Stimulated activated CD4-positive, alpha-beta T cell treated with anti-CD3 and anti-CD28 coated beads, Interleukin-4, amount 100 ng/mL, for 48 hours (primary cell): ENCODE data around the gene ARHGEF1.

Source experiments
- DNase-seq, 2 donors: peaks; one replicate each; pipeline ENCODE4 v3.0.0-alpha.2; 2020; ENCODE audit warnings: low read depth in 2 of 2

Gene ARHGEF1

DNA sequence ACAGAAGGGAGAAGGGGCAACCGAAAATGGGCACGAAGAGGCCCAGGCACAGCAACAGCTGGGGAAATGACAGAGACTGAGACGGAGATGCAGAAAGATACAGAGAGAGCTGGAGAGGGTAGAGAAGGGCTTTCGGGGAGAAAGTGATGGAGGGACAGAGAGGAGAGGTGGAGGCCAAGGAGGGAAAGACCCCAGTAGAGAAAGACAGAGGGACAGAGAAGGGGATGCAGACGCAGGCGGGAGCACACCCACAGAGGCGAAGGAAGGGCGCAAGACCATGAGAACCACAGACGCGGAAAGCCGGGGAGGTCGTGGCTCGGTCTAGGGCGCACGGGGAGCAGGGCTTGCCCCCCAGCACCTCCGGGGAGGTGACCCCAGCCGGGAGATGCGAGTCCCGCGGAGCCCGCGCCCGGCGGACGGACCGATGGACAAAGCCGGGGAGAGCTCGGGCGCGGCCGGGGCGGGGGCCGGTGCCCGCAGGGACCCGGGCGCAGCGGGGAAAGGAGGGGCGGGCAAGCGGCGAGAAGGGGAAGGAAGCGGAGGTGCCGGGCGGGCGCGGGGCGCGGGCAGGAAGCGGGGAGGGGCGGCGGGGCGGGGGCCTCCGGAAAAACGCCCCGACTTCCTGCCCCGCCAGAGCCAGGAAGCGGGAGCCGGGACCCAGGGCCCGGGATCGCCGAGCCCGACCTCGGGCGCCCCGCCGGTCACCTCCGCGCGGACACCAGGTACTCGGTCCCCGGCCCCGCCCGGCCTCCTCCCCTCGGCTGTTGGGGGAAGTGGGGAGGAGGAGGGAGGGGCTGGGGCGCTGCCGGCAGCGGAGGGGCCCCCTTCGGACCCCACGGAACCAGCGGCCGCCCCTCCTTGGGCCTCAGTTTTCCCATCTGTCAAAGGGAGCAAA, at the start of gene ARHGEF1:
TSS of gene ARHGEF1 (plus strand) at position 617 of the 895 bp plus-strand sequence. CDS start 4,899 bp downstream, outside the sequence.
- peak in 1 of 2 donors; percentile 50 for DNase-seq

DNA sequence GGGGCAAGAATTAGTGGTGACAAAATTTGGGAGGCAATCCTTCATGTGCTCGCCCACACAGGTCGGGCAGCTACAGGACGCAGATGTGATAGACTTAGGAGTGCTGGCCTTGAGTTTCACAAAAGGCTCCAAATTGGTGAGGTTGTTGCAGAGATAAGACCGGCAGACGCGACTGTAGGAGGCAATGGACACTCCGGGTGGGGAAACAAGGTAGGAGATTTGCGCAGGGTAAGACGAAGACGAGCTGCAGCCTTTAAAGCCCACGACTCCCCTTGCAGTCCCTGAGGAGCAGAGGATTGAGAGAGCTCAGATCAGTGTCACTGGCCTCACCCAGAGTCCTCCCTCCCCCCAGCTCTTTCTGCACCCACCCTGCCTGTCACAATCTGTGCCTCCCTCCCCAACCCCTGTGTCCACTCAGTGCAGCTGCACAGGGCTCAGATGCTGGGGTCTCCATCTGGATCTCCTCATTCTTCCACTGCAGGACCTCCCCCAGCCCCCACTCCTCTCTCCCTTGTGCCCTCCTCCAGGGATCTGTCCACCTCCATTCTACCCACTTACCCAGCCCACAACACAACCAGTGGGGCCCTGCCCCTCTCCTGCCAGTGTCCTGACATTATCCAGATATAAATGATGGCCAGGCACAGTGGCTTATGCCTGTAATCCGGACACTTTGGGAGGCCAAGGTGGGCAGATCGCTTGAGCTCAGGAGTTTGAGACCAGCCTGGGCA, 44.8 kb upstream of the ARHGEF1 start:
- no peak for DNase-seq

GRCh38 chr19:41839211-41839610, 43.8 kb upstream of the ARHGEF1 start:
- no peak for DNase-seq

- no peak for DNase-seq
Observed at GRCh38 chr19:41843371-41843770, 39.6 kb upstream of the ARHGEF1 start.

- DNase-seq = no peak
Observed at GRCh38 chr19:41844601-41845000, 38.4 kb upstream of the ARHGEF1 start, which contains the start of gene LYPD4. Gene LYPD4 (minus strand): TSS chr19:41844683. CDS start chr19:41839285, 5,398 bp downstream.

- no peak for DNase-seq
Observed at GRCh38 chr19:41845001-41845050, 38.2 kb upstream of the ARHGEF1 start, which contains the start of gene DMRTC2. Gene DMRTC2 (plus strand): TSS chr19:41845042. CDS start chr19:41847429, 2,387 bp downstream.

- DNase-seq = no peak
Observed at GRCh38 chr19:41845051-41845590, 37.9 kb upstream of the ARHGEF1 start.

GRCh38 chr19:41847351-41848105, 35.5 kb upstream of the ARHGEF1 start:
- DNase-seq = no peak

GRCh38 chr19:41848666-41849065, 34.3 kb upstream of the ARHGEF1 start:
- DNase-seq = no peak

- DNase-seq = no peak
Observed at GRCh38 chr19:41849067-41849466, 33.9 kb upstream of the ARHGEF1 start.

DNA sequence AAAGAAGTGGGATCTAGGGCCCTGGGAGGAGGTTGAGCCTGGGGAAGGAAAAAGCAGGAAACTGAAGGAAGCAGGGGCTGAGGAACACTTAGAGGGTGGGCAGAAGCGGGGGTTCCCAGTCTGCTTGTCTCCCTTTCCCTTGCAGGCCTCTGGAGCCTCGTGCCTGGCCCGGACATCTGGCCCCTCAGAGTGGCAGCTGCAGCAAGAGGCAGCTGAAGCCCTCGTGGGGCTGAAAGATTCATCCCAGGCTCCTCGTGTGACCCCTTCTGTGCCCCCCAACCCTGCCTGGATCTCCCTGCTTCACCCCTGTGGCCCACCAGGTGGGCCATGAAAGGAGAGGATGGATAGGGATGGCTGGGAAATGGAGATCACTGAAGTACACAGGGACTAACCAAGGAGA, 32.6 kb upstream of the ARHGEF1 start:
- DNase-seq = no peak

DNA sequence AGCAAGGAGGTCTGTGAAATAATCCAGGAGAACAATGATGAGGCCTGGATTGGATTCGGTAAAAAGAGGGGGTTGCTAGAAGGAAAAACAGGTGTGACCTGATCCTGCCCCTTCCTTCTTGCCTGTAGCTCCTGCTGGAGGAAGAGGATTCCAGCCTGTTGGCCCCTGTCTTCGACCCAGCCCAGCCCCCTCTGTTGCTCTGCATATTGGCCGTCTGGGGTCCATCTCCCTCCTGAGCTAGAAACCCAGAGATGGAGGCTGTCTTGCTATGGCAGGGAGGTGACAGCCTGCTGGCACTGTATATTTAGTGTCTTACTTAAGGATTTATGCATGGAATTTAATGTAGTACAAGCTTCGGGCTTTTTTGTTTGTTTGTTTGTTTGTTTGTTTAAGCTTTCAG, 31.5 kb upstream of the ARHGEF1 start:
- no peak for DNase-seq

DNA sequence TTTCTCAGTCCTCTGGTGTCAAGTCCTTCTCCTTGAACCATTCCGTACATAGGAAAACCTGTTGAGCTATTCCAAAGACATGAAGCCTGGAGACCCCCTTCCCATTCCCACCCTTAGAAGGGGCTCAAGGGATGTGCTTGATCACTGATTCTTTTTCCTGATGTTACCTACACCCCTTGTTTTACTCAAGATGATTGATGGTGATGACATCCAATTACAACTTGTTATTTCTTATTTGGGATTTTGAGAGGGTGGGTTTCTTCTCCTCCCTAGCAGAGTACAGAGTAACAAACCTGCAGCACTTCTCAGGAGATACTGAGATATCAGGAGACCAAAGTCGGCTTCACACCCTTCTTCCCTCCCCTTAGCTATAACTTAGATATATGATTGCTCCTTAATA, 29.6 kb upstream of the ARHGEF1 start:
- DNase-seq = no peak

GRCh38 chr19:41853768-41854167, 29.2 kb upstream of the ARHGEF1 start:
- no peak for DNase-seq

DNA sequence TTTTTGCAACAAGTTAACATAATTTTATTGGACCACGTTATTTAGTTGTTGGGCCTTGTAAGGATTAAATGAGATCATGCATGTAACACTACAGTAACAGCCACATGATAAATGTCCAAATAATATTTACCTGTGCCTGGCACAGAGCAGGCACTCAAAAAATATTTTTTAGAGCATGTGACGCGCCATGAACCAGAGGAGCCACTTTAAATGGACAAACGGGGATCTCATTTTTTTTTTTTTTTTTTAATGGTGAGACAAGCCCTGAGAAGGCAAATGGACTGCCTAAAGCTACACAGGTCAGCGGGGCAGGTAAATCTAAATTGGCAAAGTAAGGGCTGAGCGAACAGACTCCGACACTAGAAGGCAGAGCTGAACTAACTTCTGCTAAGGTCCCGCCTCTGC, 23.8 kb upstream of the ARHGEF1 start:
- no peak for DNase-seq

DNA sequence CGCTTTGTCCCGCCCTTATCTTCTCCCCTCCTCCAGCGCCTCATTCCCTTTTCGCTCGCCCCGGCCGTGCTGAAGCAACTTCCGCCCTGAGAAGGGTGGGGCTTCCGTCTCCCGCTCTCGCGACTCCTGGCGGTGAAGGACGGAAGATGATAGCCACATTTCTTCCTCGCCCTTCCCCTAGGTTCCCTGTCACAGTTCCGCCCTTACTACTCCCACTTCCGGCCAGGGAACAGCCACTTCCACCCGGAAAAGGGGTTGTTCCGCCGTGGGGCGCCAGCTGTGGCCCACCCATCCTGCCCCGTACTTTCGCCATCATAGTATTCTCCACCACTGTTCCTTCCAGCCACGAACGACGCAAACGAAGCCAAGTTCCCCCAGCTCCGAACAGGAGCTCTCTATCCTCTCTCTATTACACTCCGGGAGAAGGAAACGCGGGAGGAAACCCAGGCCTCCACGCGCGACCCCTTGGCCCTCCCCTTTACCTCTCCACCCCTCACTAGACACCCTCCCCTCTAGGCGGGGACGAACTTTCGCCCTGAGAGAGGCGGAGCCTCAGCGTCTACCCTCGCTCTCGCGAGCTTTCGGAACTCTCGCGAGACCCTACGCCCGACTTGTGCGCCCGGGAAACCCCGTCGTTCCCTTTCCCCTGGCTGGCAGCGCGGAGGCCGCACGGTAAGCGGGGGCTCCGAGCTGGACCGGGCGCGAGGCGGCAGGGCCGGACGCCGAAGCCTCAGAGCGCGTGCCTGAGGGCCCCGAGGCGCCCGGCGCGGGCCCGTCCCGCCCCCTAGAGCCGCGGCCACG, 23.2 kb upstream of the ARHGEF1 start, which contains the start of gene RPS19:
TSS of gene RPS19 (plus strand) at position 638 of the 801 bp plus-strand sequence. CDS start 520 bp downstream, outside the sequence.
- peak; percentile 96 to 98 for DNase-seq

- no peak for DNase-seq
Observed at GRCh38 chr19:41860419-41861115, 22.4 kb upstream of the ARHGEF1 start.

DNA sequence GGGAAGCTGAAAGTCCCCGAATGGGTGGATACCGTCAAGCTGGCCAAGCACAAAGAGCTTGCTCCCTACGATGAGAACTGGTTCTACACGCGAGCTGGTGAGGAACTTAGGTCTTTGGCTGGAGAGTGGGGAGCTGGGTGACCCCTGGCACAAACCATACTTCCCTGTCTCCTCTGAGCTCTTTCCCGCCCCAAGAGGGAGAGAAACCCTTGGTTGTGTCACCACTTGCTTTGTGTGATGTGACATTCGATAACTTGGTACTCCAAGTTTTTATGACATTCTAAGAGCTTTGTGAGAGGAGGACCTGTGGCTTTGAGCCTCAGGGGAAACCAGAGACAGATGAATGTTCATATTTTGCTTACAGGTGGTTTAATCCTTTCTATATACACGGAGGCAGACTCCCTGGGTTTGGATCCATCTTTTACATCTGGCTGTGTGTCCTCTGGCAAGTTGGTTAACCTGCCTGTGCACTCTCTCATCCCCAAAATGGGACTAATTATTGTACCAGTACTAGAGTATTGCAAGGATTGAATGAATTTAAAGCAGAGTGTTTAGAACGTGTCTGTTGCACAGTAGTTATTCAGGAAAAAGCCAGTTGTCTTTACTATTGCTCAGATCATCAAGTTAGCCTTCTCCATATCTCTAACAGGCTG, 21.7 kb upstream of the ARHGEF1 start:
- DNase-seq = no peak

DNA sequence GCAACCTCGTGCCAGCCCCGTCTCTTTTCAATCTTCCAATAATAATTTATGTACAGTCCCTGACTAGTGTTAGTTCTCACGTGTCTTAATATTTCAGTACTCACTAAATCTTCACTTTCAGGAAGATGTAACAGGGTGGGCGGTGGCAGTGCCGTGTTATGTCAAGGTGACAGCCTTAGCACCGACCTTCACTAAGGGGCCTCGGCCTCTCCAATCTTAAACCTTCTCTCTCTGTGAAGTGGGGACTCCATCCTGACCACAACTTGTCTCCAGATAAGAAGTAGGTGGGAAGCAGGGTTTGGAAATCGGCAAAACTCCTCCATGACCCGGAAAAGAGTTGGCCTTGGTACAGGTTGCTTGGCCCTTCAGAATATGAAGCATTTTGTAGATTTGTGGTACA, 21.1 kb upstream of the ARHGEF1 start:
- no peak for DNase-seq

- no peak for DNase-seq
Observed at GRCh38 chr19:41862445-41862986, 20.5 kb upstream of the ARHGEF1 start.
